ENCODE measurements around the gene GAMT.

GRCh38 chr19:1401889-1402217 is 511 bp upstream of the GAMT start:
- no peak for TF ChIP-seq POLR2AphosphoS5 (IDR thresholded peaks at IDR 0.05; ENCODE audit: borderline replicate concordance, low read depth, low read length)
- no peak for TF ChIP-seq EZH2 (IDR thresholded peaks at IDR 0.05)

Data from SK-N-MC (cell line).